Fibroblast of the conjunctiva (primary cell): ENCODE data around the gene GMNN.

Experiments used
- DNase-seq: peaks from one replicate; pipeline ENCODE4 v3.0.0-alpha.2; 2010; ENCODE audit warnings: low read depth

The GMNN gene

DNA sequence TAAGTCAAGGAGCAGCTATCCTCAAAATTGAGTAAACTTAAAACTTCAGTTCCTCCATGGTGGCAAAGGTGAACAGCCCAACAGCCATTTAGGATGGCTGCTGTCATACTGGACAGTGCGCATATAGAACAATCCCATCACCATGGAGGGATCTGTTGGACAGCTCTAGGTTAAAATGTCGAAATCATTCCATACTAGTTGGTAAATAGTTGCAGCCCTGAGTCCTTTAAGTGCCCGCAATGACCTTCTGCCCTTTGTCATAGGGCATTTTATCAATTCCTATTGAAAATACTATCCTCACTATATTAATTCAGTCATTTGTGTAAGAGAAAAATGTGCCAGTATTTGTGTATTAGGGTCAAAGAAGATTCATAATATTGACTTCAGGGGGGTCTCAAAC, 32.8 kb downstream of the GMNN start:
- no peak for DNase-seq

DNA sequence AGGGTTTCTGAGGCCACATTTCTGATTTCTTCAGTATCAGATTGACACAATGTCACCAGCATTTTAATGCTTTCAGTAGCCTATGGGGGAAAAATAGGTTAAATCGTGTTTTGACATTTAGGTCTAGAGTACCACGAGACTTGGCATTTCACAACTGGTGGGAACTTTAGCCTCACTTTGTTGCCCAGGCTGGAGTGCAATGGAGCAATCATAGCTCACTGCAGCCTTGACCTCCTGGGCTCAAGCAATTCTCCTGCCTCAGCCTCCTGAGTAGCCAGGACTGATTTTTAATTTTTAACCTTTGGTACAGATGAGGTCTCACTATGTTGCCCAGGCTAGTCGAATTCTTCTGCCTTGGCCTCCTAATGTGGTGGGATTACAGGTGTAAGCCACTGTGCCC, 35.0 kb downstream of the GMNN start:
- DNase-seq: no peak

DNA sequence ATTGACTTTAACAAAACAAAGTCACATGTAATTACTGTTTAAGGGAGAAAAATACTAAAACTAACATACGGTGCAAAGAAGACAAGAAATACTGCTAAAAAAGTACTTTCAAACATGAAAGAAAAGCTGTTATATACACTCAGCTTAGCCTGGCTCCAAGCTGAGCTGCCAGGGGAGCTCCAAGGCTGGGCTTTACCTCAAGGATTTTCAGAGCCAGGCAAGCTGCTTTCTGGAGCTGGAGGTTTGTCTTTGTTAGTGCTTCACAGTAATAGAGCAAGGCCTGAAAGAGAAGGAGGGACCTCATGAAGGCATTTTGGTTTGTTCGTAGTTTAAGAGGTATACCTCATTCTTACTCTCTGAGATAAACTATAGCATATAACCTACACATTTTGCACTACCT, 43.6 kb downstream of the GMNN start:
- no peak for DNase-seq

DNA sequence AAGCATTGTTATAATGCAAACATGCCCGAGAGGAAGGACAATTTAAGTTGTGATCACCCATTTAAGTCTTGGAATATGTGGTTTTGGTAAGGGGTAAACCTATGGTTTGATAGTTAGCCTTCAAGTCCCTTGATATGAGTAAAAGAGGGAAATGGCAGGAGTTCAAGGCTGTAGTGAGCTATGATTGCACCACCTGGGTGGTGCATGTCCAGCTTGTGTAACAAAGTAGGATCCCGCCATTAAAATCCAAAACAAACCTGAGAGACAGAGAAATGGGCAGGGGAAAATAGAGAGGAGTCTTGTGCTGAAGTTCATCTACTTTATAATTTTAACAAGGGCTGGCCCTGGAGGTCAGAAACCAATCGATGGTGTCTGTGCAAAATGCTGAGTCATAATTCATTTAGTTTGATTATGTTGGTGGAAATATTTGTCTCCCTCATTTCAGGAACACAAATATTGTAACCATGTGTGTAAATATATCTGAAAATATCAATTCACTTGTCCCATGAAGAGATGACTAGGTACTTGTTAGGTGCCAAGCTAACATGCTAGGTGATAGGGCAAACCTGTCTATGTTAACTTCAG, 47.2 kb downstream of the GMNN start:
- no peak for DNase-seq

DNA sequence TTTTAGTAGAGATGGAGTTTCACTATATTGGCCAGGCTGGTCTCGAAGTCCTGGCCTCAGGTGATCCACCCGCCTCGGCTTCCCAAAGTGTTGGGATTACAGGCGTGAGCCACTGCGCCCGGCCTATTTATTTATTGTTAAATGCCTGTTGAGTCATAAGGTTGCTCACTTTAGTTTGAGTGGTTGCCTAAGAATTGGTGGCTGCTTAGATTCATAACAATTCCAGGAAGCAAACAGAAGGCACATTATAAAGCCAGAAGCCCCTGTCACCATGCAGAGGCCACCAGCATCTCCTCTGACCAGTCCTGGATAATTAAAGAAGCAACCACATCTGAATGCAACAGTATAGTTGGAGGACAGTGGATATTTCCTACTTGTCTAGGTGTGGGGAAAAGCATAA, 48.0 kb downstream of the GMNN start:
- DNase-seq: no peak

DNA sequence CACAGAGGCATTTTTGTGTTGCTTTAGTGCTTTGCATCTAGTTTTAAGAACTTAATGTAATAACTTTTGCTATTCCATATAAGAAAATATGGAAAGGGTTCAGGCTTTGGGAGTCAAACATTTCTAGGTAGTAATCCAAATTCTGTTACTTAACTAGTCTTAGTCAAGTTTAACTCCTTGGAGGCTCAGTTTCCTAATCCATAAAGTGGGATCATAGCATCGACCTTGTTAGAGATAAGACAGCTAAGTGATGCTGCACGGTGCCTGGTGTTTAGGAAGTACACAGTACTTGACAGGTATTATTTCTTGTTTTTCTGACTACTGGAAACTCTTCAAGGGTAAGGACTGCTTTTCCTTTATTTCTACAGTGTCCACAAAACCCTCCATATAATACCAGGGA, 48.4 kb downstream of the GMNN start:
- no peak for DNase-seq

DNA sequence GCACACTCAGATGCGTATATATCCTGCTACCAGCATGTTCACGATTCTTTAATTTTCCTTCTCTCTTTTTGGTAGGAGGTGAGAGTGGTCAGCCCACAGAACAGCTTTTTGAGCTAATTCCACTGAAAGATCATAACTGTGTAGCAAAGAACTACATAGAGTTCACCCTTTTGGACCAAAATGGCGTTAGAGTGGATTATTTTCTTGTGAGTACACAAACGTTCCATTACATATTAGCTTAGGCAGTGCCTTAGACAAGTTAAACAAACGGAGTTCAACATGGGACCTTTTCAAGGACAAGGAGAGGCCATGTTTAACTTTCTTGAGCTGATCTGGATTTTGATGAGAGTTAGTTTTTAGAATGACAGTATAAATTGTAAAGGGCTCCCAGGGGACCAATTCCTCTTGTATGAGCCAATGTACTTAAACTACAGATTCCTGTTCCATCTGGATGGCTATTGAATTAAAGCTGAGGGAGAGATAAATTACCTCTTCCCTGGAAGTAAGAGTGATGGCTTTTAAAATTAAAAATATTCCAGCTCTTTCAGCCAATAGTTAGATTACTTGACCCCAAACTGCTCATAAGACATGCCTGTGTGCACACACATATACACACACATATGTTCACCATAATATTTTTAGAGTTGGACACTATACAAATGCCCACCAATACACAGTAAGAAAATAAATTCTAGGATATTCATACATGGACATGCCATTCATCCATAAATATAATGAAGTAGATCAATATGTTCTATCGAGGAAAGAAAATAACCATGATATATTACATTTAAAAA, 49.6 kb downstream of the GMNN start:
- no peak for DNase-seq

DNA sequence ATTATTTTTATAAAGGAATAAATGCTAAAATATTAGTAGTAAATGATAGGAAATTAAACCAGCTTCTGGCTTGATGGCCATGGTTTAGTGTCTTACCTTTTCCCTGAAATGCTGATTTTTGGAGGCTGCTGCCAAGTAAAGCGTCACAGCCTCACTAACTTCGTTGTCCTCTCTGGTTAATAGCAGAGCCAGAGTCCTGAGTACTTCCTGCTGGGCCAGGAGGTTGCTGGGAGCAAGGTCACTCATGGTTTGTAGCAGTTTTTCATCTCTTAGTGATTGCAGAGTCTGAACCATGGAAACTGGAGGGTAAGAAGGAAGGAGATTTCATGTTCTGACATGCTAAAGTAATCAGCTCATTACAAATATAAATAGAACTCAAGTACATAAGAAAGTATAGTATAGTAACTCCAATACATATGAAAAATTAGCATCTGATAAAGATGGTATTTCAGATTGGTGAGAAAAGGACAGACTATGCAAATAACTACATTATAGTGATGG, 50.4 kb downstream of the GMNN start:
- DNase-seq: no peak

DNA sequence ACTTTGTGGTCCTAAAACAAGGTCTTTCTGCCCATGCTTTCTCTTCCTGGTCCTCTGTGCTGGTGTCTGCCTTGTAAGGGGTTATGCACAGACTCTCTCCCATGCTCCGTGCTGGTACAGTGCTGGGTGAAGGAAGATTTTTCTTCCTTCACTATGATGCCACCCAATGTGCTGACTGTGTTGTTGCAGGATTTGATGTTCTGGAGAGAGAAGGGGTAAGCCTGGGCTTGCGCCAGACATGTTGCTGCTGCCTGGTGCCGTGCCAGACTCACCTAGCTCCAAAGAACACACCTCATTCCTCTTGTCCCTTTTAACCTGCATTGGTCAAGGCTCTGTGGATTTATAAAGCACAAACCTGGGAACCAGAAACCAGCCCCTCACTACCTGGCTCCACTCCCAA, 52.4 kb downstream of the GMNN start:
- no peak for DNase-seq

DNA sequence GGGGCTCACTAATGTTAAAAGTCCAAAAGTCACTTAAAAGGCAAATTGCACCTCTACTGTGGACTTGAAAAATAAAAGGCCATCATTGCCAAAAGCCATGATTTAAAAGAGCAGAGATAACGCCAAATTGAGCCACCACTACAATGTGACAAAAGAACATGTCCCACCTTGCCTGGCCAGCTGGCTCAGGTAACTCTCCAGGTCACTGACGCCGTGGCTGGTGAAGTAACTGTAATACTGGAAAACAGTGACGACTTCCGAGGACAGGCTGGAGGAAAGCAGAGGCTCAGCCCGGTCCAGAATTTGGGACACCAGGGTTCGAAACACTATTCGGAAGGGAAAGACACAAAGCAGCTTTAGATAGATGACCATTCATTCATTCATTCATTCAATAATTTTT, 53.2 kb downstream of the GMNN start:
- no peak for DNase-seq

DNA sequence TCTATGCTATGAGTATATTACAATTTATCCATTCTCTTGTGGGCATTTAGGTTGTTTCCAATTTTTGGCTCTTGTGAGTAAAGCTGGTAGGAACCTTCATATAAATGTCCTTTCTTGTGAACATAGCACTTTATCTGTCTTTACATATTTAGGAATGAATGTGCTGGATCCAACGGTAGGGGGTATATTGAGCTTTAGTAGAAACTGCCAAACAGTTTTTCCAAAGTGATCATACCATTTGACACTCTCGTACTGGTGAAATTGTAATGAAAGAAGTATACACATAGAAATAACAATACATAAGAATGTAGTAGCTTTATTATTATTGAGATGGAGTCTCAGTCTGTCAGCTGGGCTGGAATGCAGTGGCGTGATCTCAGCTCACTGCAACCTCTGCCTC, 54.9 kb downstream of the GMNN start:
- no peak for DNase-seq

DNA sequence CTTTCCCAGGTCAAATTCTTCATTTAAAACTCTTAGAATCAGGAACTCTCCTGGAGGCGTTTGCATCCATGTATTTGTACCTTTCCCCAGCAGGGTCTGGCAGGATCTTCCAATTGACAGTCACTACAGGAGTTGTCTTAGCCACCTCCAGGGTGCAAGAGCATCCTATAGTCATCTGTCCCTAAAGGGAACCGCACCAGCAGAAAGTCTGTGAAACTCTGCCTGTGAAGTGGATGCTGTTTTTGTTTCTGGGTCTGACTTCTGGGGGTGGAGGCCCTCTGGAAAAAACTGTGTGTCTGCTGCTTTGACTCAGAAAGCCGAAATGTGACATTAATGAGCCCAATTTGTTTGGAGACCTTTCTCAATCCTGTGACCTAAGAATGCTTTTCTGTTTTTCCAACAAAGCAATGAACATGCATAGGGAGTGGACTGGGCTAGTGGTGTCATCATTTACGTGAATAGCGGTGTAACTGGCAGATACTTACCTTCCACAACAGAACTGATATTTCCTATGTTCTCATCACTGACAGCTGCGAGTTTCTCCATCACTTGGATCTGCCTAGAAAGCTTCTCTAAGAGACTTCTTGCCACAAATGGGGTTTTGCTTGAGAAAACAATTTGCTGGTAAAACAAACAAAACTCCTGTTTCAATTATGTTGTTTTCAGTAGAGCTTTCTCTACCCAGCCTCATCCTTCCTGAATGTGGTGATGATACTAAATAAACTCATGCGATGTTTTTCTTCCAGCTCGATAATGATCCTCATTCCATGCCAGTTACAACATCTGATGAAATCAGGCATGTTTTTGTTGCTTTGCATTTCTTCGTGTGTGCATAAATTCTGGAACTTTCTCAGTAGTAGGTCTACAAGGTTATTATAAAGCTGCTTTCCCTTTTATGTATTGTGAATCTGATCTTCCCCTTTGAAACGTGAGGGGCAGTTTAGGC, 57.3 kb downstream of the GMNN start:
- peak; percentile 21 for DNase-seq

DNA sequence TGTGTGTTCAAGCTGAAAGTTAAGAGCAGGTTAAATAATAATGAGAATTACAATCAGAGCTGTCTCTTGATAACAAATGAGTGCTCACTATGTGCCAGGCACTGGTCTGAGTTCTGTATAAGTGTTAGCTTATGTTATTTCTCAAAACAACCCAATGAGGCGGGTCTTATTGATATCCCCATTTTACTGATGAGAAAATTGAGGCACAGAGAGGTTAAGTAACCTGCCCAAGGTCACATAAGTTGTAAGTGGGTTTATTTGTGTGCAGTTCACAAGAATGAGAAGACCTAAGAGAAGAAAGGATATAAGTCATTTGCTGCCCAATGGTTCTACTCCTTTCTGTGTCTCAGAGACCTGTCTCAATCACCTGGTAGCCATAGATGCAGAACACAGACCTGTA, 58.1 kb downstream of the GMNN start:
- no peak for DNase-seq

DNA sequence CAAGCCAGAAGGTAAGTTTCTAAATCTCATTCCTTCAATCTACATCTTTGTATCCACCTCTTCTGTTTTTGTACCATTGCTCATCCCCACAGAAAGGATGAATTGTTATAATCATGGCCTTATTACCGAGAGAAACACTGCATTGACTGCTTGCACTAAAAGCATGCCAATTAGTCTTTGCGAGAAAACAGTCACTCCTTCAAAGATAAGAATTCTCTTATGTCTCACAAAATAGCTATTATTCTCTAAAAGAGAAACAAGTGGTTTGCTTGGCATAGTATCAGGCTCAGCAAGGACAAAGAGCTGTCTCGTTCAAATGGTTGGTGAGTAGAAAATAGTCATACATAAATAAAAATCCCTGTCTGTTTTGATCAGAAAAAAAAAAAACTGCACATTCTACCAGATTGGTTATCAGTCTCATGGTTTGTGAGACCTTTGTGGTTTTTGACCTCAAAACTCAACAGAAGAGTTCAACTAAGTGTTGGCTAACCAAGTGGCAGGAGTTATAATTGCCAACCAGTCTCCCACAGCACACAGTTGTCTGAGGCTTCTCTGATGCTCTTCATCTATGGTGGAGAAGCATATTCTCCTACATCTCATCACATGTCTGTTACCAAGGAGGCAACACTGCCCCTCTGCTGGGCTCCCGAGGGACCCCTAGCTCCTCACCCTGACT, 59.1 kb downstream of the GMNN start:
- DNase-seq: no peak
